NCI-H1417 (cell line): ENCODE data around the gene SH2D5.
"Not testable (repeated sequence)": the region's sequence is repeated elsewhere in the genome, so short reads cannot be mapped to it uniquely, and the experiment has no call there.

ENCODE experiments used
- DNase-seq, 3 experiments: peaks; one replicate each; lab custom pipeline; 2025; lab: John Stamatoyannopoulos, UW

The SH2D5 gene

GRCh38 chr1:20695515-20695914 lies 37.0 kb downstream of the SH2D5 start:
- no peak for DNase-seq

- no peak for DNase-seq
Observed at GRCh38 chr1:20693623-20694022, 38.9 kb downstream of the SH2D5 start.

- no peak for DNase-seq
Observed at GRCh38 chr1:20691872-20692271, 40.6 kb downstream of the SH2D5 start.

- DNase-seq: no peak
Observed at GRCh38 chr1:20689645-20690056, 42.9 kb downstream of the SH2D5 start.

- DNase-seq: no peak
Observed at GRCh38 chr1:20686883-20687725, 45.4 kb downstream of the SH2D5 start.

- DNase-seq: no peak
Observed at GRCh38 chr1:20685741-20686140, 46.8 kb downstream of the SH2D5 start.

- DNase-seq: no peak
Observed at GRCh38 chr1:20685099-20685662, 47.3 kb downstream of the SH2D5 start.

GRCh38 chr1:20684651-20685050 lies 47.9 kb downstream of the SH2D5 start:
- no peak for DNase-seq

- DNase-seq: no peak
Observed at GRCh38 chr1:20684050-20684620, 48.4 kb downstream of the SH2D5 start.

GRCh38 chr1:20683614-20684013 lies 48.9 kb downstream of the SH2D5 start:
- no peak for DNase-seq

- DNase-seq: peak in 2 of 3 experiments; percentile 3 to 47
Observed at GRCh38 chr1:20682571-20683236, 49.8 kb downstream of the SH2D5 start.

- DNase-seq: no peak
Observed at GRCh38 chr1:20681999-20682398, 50.5 kb downstream of the SH2D5 start.

GRCh38 chr1:20680269-20680668 lies 52.2 kb downstream of the SH2D5 start:
- DNase-seq: no peak

- DNase-seq: no peak
Observed at GRCh38 chr1:20678599-20678998, 53.9 kb downstream of the SH2D5 start.

- not testable (repeated sequence) for DNase-seq
Observed at GRCh38 chr1:20673626-20674025, 58.9 kb downstream of the SH2D5 start.

- DNase-seq: no peak
Observed at GRCh38 chr1:20672265-20672632, 60.3 kb downstream of the SH2D5 start.

- no peak for DNase-seq
Observed at GRCh38 chr1:20670936-20671335, 61.6 kb downstream of the SH2D5 start.
